ENCODE results near the gene ZNF275.
"Not testable (repeated sequence)": the region's sequence is repeated elsewhere in the genome, so short reads cannot be mapped to it uniquely, and the experiment has no call there.

Gene ZNF275, protein sequence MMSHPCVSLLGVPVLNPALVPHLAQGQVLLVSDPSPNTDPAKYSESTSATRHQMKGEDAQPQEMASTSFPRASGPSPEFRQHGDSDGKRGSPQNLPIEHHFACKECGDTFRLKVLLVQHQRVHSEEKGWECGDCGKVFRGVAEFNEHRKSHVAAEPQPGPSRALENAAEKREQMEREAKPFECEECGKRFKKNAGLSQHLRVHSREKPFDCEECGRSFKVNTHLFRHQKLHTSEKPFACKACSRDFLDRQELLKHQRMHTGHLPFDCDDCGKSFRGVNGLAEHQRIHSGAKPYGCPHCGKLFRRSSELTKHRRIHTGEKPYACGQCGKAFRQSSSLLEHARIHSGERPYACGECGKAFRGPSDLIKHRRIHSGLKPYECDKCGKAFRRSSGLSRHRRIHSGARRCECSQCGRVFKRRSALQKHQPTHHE

DNA sequence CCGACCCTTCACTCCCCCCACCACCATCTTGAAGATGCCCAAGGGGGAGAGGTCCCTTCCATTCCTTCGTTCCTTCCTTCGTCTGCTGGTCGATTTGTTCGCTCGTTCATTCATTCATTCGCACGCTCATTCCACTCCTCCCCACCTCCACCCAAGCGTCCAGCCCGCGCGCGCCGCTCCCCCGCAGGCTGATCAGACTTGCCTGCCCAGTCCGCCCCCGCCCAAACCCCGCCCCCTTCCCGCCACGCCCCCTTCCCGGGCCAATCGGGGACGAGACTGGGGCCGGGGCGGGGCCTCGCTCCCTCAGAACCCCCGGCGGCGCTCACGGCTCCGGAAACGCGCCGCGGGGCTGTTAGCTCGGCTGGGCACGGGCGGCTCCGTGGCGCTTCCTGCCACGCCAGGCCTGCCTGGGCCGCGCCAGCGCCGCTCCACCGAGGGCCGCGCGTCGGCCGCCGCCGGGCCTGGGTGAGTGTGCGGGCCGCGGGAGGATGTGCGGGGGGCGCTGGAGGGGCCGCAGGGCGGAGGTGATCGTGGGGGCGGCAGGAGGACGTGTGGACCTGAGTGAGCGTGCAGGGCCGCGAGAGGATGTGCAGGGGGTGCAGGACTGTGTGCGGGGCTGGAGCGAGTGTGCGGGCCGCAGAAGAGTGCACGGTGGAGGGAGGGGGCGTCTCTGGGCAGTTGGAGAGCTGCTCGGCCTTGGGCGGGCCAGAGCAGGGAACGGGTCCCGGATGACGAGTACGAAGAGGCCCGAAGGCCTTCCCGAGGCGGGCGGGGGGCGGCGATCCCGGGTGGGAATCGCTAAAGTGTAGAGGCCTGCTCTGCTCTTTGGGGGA is at the start of gene ZNF275:
Gene ZNF275 (plus strand): TSS at position 333 of the 833 bp plus-strand sequence. CDS start 2,527 bp downstream, outside the sequence.
- DNase-seq: peak; percentile 50 to 82

DNA sequence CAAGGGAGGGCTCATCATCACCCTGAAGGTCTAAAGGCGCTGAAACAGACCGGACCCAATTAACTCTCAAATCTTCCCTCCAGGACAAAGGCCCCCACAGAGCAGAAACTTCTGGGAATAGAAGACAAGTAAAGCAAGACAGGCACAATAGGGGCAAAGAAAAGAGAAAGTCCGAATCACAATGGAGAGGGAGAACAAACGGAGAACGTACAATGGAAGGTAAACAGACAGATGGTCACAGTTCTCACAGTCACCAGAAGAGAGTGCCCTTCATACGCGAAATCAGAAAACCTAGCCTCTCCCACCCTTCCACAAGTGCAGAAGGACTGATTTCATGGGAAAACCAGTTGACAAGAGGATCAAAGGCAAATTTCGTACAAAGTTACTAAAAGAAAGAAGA is 48.3 kb upstream of the ZNF275 start:
- not testable (repeated sequence) for DNase-seq

DNA sequence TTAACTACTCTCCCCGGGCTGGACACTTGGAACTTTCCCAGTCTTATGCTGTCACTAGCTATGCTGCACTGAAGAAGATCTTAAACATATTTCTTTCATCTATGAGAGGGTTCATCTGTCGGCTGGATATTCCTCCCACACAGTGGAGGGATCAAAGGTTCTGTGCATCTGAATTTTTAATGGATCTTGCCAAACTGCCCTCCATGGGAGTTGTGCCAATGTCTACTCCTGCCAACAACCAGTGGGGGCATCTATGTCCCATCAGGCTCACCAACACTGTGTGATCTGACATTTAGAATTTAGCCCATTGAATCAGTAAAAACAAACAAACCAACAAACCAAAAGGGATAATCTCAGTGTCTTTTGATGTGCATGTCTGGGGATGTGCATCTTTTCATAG is 45.1 kb upstream of the ZNF275 start:
- not testable (repeated sequence) for DNase-seq

DNA sequence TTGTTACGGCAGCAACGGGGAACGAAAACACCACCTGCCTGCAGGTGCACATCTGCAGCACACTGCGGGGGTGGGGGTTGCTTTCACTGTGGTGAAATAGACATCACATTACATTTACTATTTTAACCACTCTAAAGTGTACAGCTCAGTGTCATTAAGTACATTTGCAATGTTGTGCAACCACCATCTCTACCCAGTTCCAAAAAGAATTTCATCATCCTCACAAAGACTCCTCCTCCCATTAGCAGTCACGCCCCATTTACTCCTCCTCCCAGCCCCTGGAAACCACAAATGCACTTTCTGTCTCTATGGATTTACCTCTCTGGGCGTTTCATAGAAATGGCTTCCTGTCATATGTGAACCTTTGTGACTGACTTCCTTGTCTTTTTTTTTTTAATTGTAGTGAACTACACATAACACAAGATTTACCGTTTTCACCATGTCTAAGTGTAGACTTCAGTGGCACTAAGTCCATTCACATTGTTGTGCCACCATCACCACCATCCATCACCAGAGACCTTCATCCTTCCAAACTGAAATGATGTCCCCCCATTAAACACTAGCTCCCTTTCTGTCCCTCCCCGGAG is 40.4 kb upstream of the ZNF275 start:
- not testable (repeated sequence) for DNase-seq

DNA sequence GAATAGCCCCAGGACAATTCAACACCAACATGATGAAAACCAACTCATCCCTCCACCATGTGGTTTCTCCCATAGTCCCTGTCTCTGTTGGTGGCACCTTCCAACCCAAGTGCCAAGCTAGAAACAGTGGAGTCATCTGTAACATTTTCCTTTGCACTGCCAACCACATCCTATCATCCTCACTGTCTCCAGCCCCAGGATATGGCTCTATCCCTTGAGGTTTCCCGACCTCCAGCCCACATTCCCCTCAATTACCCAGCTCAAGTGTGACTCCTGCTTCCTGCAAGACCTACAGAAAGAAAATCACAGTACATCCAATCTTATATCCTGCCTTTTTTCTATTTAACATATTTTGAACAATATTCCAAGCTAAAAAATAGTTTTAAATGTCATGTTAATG is 36.6 kb upstream of the ZNF275 start:
- no peak for DNase-seq

DNA sequence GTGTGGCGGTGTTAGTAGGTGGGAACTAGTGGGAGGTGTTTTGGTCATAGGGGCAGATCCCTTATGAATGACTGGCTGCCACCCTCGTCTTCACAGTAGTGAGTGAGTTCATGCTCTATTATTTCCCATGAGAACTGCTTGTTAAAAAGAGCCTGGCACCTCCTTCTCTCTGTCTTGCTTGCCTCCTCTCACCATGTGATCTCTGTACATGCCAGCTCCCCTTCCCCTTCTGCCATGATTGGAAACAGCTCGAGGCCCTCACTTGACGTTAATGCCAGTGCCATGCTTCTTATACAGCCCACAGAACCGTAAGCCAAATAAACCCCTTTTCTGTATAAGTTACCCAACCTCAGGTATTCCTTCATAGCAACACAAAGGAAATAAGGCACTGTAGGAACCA is 34.1 kb upstream of the ZNF275 start:
- DNase-seq: no peak

DNA sequence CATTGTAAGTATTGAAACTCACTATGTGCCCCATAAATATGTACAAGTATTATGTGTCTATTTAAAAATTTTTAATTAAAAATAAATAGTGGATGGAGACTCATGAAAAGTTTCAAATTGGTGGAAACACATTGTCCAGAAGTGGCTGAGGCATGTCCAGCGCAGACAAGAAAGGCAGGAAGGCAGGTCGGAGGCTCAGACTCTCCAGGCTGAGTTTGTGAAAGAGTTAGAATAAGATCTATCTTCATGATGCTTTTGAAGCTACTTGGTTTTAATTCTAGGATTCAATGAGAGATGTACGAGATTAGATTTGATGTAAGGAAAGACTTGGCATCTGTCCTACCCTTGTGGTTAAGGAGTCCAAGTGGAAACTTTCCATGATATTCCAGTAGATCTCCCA is 32.2 kb upstream of the ZNF275 start:
- DNase-seq: no peak

DNA sequence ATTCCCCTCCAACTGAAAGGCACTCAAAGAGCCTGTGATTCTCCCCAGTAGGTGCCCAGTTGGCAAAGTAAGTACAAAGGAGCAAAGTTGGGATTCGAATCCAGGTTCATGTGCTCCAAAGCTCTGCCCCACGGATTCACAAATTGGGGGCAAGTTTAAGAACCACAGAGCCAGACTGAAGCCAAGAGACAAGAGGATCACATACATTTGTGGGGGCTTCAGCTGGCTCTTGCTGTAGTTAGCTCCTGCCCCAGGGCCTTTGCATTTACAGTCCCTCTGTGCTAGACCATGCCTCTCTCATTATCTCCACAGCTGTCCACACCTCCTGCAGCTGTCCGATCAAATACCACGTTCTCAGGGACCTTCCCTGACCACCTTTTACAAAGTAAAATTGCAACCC is 31.2 kb upstream of the ZNF275 start:
- no peak for DNase-seq

DNA sequence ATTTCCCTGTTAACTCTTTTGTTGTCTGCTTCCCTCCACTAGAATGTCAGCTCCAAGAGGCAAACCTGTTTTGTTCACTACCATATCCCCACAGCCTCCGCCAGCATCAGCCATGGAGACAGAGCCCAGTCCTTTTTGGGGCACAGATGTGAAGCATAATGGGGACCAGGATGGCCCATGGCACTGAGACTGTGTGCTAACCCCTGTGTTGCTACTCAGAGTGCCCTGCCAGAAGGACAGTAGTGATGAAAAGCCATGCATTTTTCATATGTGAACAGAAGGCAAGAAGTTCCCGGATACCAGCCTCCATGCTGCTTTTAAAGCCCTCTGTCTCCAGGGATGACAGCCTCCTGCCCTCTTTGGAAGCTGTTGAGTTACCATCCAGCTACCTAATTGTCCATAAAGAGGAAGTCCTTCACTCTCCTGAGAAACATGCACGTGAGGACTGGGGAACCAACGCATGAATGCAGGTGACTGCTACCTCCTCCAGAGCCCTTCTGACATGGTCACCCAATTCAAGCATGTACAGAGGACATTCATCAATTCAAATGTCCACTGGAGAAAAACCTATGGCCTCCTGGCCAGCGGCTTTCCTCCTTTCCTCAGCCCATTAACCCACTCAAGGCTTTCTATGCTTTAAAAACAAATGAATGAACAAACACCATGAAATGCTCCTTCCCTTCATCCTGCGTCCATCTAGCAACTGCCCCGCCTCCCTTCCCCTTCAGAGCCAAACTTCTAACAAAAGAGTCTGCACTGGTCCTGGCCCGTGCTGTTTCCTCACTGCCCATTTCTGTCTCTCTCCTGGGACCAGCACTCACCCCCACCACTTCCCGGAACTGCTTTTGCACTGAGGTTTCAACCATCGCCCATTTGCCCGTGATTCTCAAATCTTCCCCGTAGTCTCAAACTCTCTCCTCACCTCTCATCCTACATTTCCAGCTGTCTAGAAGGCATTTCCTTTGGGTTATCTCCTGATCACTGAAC is 30.4 kb upstream of the ZNF275 start:
- no peak for DNase-seq

DNA sequence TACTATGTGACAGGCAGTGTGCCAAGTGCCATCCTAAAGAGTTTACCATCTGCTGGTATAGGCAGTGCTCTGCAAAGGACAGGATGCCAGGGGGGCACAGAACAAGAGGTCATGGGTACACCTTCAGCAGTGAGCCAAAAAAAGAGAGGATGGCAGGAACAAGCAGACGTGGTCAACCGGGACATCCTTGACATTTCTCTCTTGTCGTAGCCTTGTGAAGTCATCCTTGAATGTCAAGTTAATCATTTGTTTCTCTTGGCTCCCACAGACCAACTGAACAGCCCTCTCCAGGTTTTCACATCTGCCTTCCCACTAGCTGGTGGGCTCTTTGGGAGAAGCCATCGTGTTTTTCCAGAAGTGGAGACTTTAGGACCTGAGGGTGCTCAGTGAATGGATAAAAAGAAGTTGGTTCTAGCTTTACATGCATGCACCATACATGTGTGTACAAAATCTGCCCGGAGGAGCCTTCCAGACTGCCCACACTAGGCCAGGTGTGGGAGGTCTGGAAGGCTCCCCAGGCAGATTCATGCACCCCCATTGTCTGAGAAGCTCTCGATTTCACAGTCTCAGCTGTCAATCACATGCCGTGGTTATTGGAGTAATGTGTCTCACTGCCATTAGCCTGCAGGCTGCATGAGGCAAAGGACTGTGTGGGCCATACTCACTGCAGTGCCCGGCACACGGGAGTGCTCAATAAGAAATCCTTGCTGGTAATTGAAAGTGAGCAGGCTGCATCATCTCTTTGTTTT is 28.8 kb upstream of the ZNF275 start:
- DNase-seq: no peak

DNA sequence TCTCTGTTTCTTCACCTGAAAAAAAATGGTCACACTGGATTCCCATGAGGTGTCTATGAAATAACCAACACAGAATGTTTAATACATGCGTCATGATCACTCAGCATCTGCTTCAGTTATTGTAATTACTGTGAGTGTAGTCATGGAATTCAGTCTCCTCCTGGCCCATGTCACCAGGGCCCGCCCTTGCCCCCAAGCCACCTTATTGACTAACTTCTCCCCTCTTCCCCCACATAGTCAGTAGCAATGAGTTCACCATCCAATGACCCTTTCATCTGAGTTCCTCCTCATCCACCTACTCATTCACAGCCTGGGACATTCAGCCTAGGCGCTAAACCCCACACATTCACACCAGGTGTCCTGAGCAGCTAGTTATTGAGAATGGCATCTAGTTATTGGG is 28.0 kb upstream of the ZNF275 start:
- DNase-seq: no peak

DNA sequence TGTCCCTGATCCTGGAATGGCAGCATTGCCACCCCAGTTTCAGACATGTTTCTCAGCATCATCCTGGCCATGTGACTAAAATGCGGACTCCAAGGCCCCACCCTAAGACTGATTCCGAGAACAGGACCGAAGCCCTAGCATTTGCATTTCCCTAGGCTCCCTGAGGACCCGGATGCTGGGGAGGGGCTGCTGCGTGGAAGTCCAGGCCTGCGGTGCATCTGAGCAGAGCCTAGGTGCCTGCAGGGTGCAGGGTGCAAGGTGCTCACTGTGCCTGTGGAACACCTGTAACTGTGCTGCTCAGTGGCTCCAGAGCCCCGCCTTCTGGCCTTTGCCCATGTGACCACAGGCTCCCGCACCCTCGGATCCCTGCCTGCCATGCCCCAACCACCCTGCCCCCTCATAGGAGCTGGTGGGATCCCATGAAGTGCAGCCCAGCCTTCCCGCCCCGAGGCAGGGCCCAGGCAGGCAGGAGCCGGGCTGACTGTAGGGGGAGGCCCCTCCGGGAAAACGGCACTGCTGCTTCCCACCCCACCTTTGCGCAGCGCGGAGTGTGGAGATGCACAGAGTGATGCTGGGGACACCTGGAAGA is 27.3 kb upstream of the ZNF275 start:
- DNase-seq: no peak

DNA sequence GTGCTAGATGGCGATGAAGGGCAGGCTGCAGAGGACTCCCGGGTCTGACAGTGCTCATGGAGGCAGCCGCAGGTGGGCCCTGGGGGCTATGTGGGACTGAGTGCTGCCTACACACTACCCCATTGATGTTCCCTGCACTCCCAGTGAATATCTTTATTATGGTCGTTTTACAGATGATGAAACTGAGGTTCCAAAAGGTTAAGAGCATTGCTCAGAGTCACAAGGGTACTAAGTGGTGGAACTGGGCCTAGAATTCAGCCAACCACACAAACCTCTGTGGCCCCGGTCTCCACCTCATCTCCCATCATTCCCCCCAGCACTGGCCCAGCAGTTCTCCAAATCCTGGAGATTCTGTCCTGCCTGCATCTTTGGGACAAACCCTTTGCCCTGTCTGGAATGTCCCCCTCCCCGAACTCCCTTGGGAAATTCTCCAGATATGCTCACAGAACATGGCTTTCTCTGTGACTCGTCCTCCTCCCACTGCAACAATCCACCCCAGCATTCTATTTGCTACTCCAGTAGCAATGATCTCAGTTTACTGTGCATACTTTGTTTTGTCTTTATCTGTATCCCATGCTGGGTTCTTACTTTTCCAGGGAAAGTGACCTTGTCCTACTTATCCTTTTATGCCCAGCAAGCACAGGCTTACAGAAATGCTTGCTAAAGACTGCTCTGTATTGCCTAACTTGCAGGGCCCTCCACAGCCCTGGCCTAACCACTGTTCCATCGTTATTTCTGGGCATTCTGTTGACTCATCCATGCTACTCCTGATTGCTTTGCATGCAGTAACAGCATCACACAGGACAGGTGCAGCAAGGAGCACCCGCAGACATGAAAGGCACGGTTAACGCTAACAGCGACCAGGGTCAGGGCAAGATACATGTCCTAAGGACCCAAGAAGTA is 26.4 kb upstream of the ZNF275 start:
- no peak for DNase-seq

DNA sequence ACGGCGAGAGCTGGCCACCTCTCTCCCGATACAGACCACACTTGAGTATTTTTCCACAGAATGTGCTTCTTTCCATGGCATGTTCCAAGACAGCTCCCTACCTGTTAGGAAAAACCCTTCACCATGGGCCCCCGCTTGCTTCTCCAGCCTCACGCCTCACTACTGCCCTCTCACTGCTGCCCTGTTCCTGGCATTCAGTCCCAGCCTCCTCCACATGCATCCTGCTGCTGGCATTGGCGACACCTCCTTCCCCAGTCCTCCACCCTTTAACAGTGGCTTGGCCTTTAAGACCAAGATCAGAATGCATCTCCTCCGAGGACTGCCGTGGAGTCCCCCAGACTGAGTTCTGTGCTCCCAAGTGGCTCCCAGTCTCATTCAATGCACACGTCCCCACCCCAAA is 23.1 kb upstream of the ZNF275 start:
- no peak for DNase-seq

DNA sequence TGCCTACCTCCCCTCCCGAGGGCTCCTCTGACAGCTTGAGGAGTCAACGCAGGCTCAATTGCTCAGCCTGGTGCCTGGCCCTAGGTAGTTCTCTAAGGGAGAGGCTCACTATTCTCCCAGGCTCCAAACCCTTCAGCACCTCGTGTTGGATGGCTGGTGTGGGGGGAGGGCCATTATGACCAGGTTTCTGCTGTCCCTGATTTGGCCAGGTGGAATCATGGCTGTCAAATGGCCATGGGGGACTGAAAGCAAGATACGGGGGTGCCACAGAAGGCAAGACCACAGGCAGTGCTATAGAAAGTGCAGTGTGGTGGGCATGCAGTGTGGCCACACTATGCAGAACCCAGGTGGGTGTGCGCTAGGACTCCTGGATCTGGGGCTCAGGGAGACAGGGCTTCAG is 21.9 kb upstream of the ZNF275 start:
- DNase-seq: no peak

DNA sequence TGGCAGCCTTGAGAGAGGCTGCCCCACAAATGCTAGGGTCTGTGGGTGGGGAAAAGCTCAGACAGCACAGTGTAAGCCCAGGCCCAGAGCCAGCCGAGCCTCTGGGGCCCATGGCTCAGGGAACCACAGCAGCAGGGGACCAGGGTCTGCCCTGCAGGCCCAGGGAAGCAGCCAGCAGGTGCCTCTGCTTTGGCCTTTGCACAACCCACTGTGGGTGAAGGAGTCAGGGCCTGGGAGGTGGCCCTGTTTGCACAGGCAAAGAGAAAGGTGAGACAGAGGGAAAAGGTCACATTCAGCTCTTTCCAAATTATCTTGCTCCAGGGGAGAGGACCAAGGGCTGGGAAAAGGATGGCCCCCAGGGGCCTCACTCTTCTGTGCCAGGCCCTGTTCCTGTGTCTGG is 21.1 kb upstream of the ZNF275 start:
- DNase-seq: no peak

DNA sequence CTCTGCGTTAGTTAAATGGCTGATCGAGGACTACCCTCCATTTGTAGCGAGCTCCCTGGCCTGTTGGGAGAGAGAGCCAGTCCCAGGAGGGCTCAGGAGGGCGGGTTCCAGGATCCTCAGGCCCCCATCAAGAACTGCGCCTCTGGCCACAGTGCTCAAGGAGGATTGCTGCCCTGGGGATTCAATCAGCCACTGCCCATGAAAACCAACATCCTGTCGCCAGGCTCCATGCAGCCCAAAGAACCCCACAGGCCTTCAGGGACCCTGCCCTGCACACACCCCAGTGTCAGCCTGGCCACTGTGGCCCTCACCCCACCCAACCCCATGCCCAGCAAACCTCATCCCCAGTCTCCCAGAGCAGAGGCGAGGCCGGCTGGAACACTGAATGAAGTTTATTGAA is 16.6 kb upstream of the ZNF275 start:
- no peak for DNase-seq

DNA sequence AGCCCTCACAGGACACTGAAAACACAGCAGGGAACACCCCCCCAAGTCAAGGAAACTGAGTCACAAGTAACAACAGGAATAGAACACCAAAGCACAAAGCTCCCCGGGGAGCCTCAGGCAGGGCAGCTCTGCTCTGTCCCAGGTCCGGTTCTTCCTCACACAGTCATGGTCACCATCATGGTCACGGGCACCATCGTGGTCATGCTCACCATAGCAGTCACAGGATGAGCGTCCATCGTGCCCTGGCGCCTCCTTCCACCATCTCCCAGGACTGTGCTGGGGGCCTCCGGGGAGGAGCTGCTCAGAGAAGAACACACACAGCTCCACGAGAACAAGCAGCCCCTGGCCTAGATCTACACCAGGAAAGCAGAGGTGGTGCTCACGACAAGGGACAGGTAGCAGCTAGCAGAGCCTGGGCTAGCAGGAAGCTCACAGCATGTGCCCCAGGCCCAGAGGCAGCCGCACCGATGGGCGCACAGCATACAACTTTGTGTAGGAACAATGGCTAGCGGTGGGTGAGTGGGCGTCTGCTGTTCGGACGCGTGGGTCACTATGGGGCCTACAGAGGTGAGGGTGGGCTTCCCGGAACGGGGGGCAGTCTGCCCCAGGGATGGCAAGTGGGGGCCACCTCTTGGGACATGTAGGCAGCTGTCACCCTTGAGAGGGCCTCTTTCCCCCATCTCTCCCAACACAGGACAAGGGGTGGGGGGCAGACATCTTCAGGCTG is 15.8 kb upstream of the ZNF275 start:
- DNase-seq: no peak

DNA sequence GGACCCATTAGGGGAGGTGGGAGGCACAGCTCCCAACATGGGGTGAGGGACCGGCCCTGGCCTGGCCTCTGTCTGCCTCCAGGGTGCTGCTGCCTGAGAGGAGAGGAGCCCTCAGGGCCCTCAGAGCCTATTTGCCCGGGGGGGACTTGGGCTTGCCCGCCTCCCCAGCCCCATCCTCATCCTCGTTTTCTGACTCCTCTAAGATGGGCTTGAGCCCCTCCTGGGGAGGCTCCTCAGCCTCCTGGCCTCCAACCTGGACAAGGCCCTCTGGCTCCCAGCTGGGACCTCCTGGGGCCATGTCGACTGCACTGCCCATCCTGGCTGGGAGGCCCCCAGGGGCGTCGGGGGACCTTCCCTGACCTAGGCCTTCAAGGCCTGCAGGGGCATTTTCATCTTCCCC is 15.1 kb upstream of the ZNF275 start:
- no peak for DNase-seq

All from NCI-H446 (cell line).